Sigmoid colon (tissue), 4 donors: ENCODE data around the gene LEMD1.

Experiments
- POLR2A ChIP-seq, 2 donors: fragments of 450-650 bp; IDR thresholded peaks; one replicate each; pipeline ENCODE4 v1.6.1; 2016; ENCODE audit warnings: antibody characterized with exemption in 2 of 2, mild to moderate bottlenecking in 2 of 2, moderate library complexity in 2 of 2
- POLR2AphosphoS5 ChIP-seq, 4 donors: sonication (generic); formaldehyde crosslinking; IDR thresholded peaks; one replicate each; pipeline ENCODE4 v1.6.1; 2017; ENCODE audit warnings: antibody characterized with exemption in 4 of 4
- TF ChIP-seq, protein P1 (sequence below), 4 experiments: fragments of 450-650 bp in 3 of 4; fragments of 200-600 bp in 1 of 4; IDR thresholded peaks; one replicate each; pipeline ENCODE4 v1.5.1; 2016 to 2019; ENCODE audit warnings: antibody characterized with exemption in 4 of 4, mild to moderate bottlenecking in 3 of 4, moderate library complexity in 2 of 4

DNA sequence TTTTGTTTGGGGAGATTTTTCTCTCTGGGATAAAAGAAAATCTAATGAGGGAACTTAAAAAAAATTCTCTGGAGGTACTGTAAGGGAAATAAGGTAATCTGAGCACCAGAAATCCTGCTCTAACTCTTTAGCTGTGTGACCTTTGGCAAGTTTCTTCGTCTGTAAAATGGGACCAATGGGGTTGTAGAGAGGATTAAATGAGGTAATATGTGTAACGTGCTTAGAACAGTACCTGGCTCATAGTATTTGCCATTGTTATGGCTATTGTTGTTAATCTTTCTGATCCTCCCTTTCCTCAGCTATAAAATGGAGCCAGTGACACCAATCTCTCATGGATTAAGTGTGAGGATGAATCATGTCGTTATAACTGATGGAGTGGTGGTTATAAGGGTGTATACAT, 64.3 kb downstream of the LEMD1 start:
- TF ChIP-seq, protein P1, sequence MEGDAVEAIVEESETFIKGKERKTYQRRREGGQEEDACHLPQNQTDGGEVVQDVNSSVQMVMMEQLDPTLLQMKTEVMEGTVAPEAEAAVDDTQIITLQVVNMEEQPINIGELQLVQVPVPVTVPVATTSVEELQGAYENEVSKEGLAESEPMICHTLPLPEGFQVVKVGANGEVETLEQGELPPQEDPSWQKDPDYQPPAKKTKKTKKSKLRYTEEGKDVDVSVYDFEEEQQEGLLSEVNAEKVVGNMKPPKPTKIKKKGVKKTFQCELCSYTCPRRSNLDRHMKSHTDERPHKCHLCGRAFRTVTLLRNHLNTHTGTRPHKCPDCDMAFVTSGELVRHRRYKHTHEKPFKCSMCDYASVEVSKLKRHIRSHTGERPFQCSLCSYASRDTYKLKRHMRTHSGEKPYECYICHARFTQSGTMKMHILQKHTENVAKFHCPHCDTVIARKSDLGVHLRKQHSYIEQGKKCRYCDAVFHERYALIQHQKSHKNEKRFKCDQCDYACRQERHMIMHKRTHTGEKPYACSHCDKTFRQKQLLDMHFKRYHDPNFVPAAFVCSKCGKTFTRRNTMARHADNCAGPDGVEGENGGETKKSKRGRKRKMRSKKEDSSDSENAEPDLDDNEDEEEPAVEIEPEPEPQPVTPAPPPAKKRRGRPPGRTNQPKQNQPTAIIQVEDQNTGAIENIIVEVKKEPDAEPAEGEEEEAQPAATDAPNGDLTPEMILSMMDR (IDR thresholded peaks at IDR 0.05): no peak
- TF ChIP-seq POLR2A (IDR thresholded peaks at IDR 0.05) (no peak), POLR2AphosphoS5 (IDR thresholded peaks at IDR 0.05) (no peak)
